Inflammatory macrophage treated with lipopolysaccharide for 1 hour (primary cell): Measurements from ENCODE around the gene POLA2.
"Not testable (repeated sequence)": the region's sequence is repeated elsewhere in the genome, so short reads cannot be mapped to it uniquely, and the experiment has no call there.

Experiments
- DNase-seq, 2 donors: peaks; one replicate each; pipeline ENCODE4 v3.0.0-alpha.2; 2020 to 2022

POLA2 gene

GRCh38 chr11:65309006-65309405 is 47.2 kb downstream of the POLA2 start:
- DNase-seq = peak in 1 of 2 donors; percentile 22

- no peak for DNase-seq
Measured at GRCh38 chr11:65310215-65310614, 48.5 kb downstream of the POLA2 start.

- no peak for DNase-seq
Measured at GRCh38 chr11:65310736-65311135, 49.0 kb downstream of the POLA2 start.

- peak; percentile 55 to 56 for DNase-seq
Measured at GRCh38 chr11:65311170-65311678, 49.5 kb downstream of the POLA2 start.

- DNase-seq = peak; percentile 83 to 90
Measured at GRCh38 chr11:65314501-65315203, 52.9 kb downstream of the POLA2 start, which contains the start of gene CDC42EP2. CDC42EP2 (plus strand) TSS chr11:65314866; CDS start chr11:65320899, 6,033 bp downstream.

- DNase-seq = peak in 1 of 2 donors; percentile 82
Measured at GRCh38 chr11:65315204-65315865, 53.6 kb downstream of the POLA2 start.

GRCh38 chr11:65315866-65316226 is 54.1 kb downstream of the POLA2 start:
- no peak for DNase-seq

GRCh38 chr11:65316227-65317024 is 54.7 kb downstream of the POLA2 start:
- DNase-seq = peak; percentile 77 to 86

- DNase-seq = no peak
Measured at GRCh38 chr11:65317025-65317786, 55.4 kb downstream of the POLA2 start.

GRCh38 chr11:65320386-65321075 is 58.8 kb downstream of the POLA2 start:
- DNase-seq = no peak

GRCh38 chr11:65321076-65321475 is 59.3 kb downstream of the POLA2 start:
- no peak for DNase-seq

GRCh38 chr11:65321828-65322485 is 60.2 kb downstream of the POLA2 start:
- no peak for DNase-seq

GRCh38 chr11:65323813-65324212 is 62.1 kb downstream of the POLA2 start:
- DNase-seq = no peak

- DNase-seq = no peak
Measured at GRCh38 chr11:65325435-65325834, 63.7 kb downstream of the POLA2 start.

GRCh38 chr11:65327021-65327420 is 65.3 kb downstream of the POLA2 start:
- DNase-seq = no peak

GRCh38 chr11:65329478-65329877 is 67.7 kb downstream of the POLA2 start:
- no peak for DNase-seq

- peak; percentile 76 to 99 for DNase-seq
Measured at GRCh38 chr11:65329944-65330403, 68.2 kb downstream of the POLA2 start.

GRCh38 chr11:65330544-65330943 is 68.8 kb downstream of the POLA2 start:
- DNase-seq = no peak

GRCh38 chr11:65332591-65332990 is 70.8 kb downstream of the POLA2 start:
- not testable (repeated sequence) for DNase-seq

- DNase-seq = no peak
Measured at GRCh38 chr11:65334696-65335295, 73.0 kb downstream of the POLA2 start.

GRCh38 chr11:65338676-65339075 is 76.9 kb downstream of the POLA2 start:
- DNase-seq = no peak
